HepG2 (cell line): ENCODE measurements around the gene COBLL1. TPM values are rescaled to one million over a fixed set of nuclear protein-coding genes. Genes with fewer than 3 reads are reported as not detected.
A peak's percentile ranks its signal among the peaks of the same experiment; 100 is the strongest.

ENCODE experiments used
- BRCA1 ChIP-seq: sonication (generic); formaldehyde crosslinking; IDR thresholded peaks from 2 replicates; pipeline ENCODE4 v1.4.0; 2020; ENCODE audit warnings: missing genetic modification reagents
- CEBPG ChIP-seq: IDR thresholded peaks from 2 replicates; pipeline ENCODE4 v1.6.1; 2016
- DZIP1 ChIP-seq: sonication (generic); formaldehyde crosslinking; IDR thresholded peaks from 2 replicates; pipeline ENCODE4 v1.5.0; 2020; ENCODE audit warnings: mild to moderate bottlenecking, missing genetic modification reagents
- ERF ChIP-seq: IDR thresholded peaks from 2 replicates; pipeline ENCODE4 v1.6.1; 2018; ENCODE audit warnings: missing biosample characterization, missing genetic modification reagents
- ESRRA ChIP-seq: sonication (generic); formaldehyde crosslinking; IDR thresholded peaks from 2 replicates; pipeline ENCODE4 v1.5.1; 2020; ENCODE audit warnings: mild to moderate bottlenecking, low read depth, missing genetic modification reagents
- HES4 ChIP-seq: sonication (generic); formaldehyde crosslinking; IDR thresholded peaks from 2 replicates; pipeline ENCODE4 v1.9.0; 2021; ENCODE audit warnings: mild to moderate bottlenecking, missing genetic modification reagents, borderline replicate concordance
- KDM6A ChIP-seq: IDR thresholded peaks from 2 replicates; pipeline ENCODE4 v1.6.1; 2016; ENCODE audit warnings: low read depth
- MAFG ChIP-seq: sonication (generic); formaldehyde crosslinking; IDR thresholded peaks from 2 replicates; pipeline ENCODE4 v1.5.1; 2020; ENCODE audit warnings: mild to moderate bottlenecking, missing genetic modification reagents
- MTF2 ChIP-seq: sonication (generic); formaldehyde crosslinking; IDR thresholded peaks from 2 replicates; pipeline ENCODE4 v1.5.0; 2020; ENCODE audit warnings: missing genetic modification reagents, borderline replicate concordance
- POGZ ChIP-seq: sonication (generic); formaldehyde crosslinking; IDR thresholded peaks from 2 replicates; pipeline ENCODE4 v1.4.0; 2020; ENCODE audit warnings: mild to moderate bottlenecking, missing genetic modification reagents
- SIX1 ChIP-seq: sonication (generic); formaldehyde crosslinking; IDR thresholded peaks from 2 replicates; pipeline ENCODE4 v1.4.0; 2020; ENCODE audit warnings: missing genetic modification reagents, borderline replicate concordance
- SNAPC5 ChIP-seq: sonication (generic); formaldehyde crosslinking; IDR thresholded peaks from 2 replicates; pipeline ENCODE4 v1.8.1; 2023; ENCODE audit warnings: mild to moderate bottlenecking, missing genetic modification reagents, borderline replicate concordance
- THAP9 ChIP-seq: sonication (generic); formaldehyde crosslinking; IDR thresholded peaks from 2 replicates; pipeline ENCODE4; 2020; ENCODE audit warnings: missing genetic modification reagents, mild to moderate bottlenecking, borderline replicate concordance
- TRAFD1 ChIP-seq: sonication (generic); formaldehyde crosslinking; IDR thresholded peaks from 2 replicates; pipeline ENCODE4 v1.5.1; 2020; ENCODE audit warnings: missing genetic modification reagents, mild to moderate bottlenecking, borderline replicate concordance
- ZMYM4 ChIP-seq: sonication (generic); formaldehyde crosslinking; IDR thresholded peaks from 2 replicates; pipeline ENCODE4 v1.8.1; 2023; ENCODE audit warnings: mild to moderate bottlenecking, missing genetic modification reagents
- ZNF446 ChIP-seq: sonication (generic); formaldehyde crosslinking; IDR thresholded peaks from 2 replicates; pipeline ENCODE4 v1.5.0; 2020; ENCODE audit warnings: mild to moderate bottlenecking, missing genetic modification reagents
- ZNF703 ChIP-seq: sonication (generic); formaldehyde crosslinking; IDR thresholded peaks from 2 replicates; pipeline ENCODE4 v1.5.1; 2020; ENCODE audit warnings: missing genetic modification reagents, mild to moderate bottlenecking, moderate library complexity, borderline replicate concordance
- ZNF83 ChIP-seq: sonication (generic); formaldehyde crosslinking; IDR thresholded peaks from 2 replicates; pipeline ENCODE4 v1.4.0; 2020; ENCODE audit warnings: missing genetic modification reagents, mild to moderate bottlenecking, borderline replicate concordance
- ZNF883 ChIP-seq: sonication (generic); formaldehyde crosslinking; IDR thresholded peaks from 2 replicates; pipeline ENCODE4 v1.5.1; 2020; ENCODE audit warnings: mild to moderate bottlenecking, missing genetic modification reagents; ENCODE audit errors: not compliant biosample characterization
- polyA plus RNA-seq, 8 experiments: library from polyadenylated mRNA; depleted of rRNA in 3 of 8; stranded (reverse) in 7 of 8; unstranded in 1 of 8; fragments of >200 nt; fragmentation: Illumina TruSeq in 4 of 8; extraction: Trizol in 4 of 8; gene quantifications; 2 replicates each; pipeline versions ENCODE4 v1.2.1 to v1.2.3, GENCODE V29; 2011 to 2016; ENCODE audit warnings: low read depth in 4 of 8, missing spikeins in 1 of 8, mixed read lengths in 1 of 8; ENCODE audit not compliant: insufficient read depth in 1 of 8
- total RNA-seq, 5 experiments: library from RNA; depleted of rRNA; stranded (reverse); fragments of >200 nt; fragmentation: Illumina TruSeq; extraction: Trizol; gene quantifications; 2 replicates each; pipeline ENCODE4 v1.2.3, GENCODE V29; 2016; ENCODE audit warnings: low read depth in 1 of 5
- TF ChIP-seq, protein P1 (sequence below): sonication (generic); formaldehyde crosslinking; IDR thresholded peaks from 2 replicates; pipeline ENCODE4 v1.4.0; 2020; ENCODE audit warnings: mild to moderate bottlenecking, missing genetic modification reagents
- TF ChIP-seq, protein P2 (sequence below): IDR thresholded peaks from 2 replicates; pipeline ENCODE4 v1.6.1; 2016; ENCODE audit warnings: missing biosample characterization, missing genetic modification reagents, low read depth

The COBLL1 gene
- total and polyA plus RNA-seq, 2 of the 13 experiments (the other 11 are each of a cell fraction or from before 2014, with no cell fraction given) = 32.6 to 86.8 TPM

GRCh38 chr2:164694275-164694695 lies 147.3 kb downstream of the COBLL1 start (continued):
- no peak for TF ChIP-seq THAP9 (CRISPR knock-in tag)
- TF ChIP-seq, protein P1, sequence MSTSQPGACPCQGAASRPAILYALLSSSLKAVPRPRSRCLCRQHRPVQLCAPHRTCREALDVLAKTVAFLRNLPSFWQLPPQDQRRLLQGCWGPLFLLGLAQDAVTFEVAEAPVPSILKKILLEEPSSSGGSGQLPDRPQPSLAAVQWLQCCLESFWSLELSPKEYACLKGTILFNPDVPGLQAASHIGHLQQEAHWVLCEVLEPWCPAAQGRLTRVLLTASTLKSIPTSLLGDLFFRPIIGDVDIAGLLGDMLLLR (CRISPR knock-in tag) = no peak
- no peak for TF ChIP-seq CEBPG (CRISPR knock-in tag)
- no peak for TF ChIP-seq HES4 (CRISPR knock-in tag)
- no peak for TF ChIP-seq BRCA1 (CRISPR knock-in tag)
- TF ChIP-seq ZMYM4 (CRISPR knock-in tag) = peak; percentile 76
- TF ChIP-seq DZIP1 = no peak
- no peak for TF ChIP-seq ZNF83 (CRISPR knock-in tag)
- no peak for TF ChIP-seq ZNF883 (CRISPR knock-in tag)
- TF ChIP-seq SNAPC5 (CRISPR knock-in tag) = no peak
- TF ChIP-seq ERF = no peak; the same call in 1 of the 2 replicates
- TF ChIP-seq KDM6A = 0 out of 2 replicates have a peak, but pooled peaks have one; percentile 34
- TF ChIP-seq ZNF446 (CRISPR knock-in tag) = no peak
- TF ChIP-seq POGZ (CRISPR knock-in tag) = peak; percentile 87
- TF ChIP-seq ESRRA (CRISPR knock-in tag) = no peak
- no peak for TF ChIP-seq TRAFD1 (CRISPR knock-in tag)
- no peak for TF ChIP-seq SIX1 (CRISPR knock-in tag)
- no peak for TF ChIP-seq MAFG (CRISPR knock-in tag)
- TF ChIP-seq MTF2 = no peak
- TF ChIP-seq, protein P2, sequence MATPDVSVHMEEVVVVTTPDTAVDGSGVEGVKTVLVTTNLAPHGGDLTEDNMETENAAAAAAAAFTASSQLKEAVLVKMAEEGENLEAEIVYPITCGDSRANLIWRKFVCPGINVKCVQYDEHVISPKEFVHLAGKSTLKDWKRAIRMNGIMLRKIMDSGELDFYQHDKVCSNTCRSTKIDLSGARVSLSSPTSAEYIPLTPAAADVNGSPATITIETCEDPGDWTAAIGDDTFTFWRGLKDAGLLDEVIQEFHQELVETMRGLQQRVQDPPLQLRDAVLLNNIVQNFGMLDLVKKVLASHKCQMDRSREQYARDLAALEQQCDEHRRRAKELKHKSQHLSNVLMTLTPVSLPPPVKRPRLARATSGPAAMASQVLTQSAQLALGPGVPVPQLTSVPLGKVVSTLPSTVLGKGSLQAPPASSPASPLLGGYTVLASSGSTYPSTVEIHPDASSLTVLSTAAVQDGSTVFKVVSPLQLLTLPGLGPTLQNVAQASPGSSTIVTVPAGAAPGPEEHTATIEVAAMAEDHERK (CRISPR knock-in tag) = no peak
- TF ChIP-seq ZNF703 (CRISPR knock-in tag) = no peak
